H9 (cell line): ENCODE measurements around the gene TRPC4AP. TPM values are rescaled to one million over a fixed set of nuclear protein-coding genes. Genes with fewer than 3 reads are reported as not detected.

Experiments
- DNase-seq: peaks from one replicate; pipeline ENCODE4 v3.0.0-alpha.2; 2017
- H2AFZ ChIP-seq: one replicate; pipeline ENCODE4 v1.6.1; 2013; ENCODE audit warnings: mild to moderate bottlenecking, low read length, control low read depth, moderate library complexity
- H2AK5ac ChIP-seq: 2 replicates; pipeline ENCODE4 v1.6.1; 2013; ENCODE audit warnings: low read length, control low read depth, mixed read lengths; ENCODE audit not compliant: insufficient read length
- H2BK120ac ChIP-seq: one replicate; pipeline ENCODE4 v1.6.1; 2013; ENCODE audit warnings: low read depth, mild to moderate bottlenecking, low read length, control low read depth, inconsistent platforms; ENCODE audit not compliant: poor library complexity, severe bottlenecking
- H2BK12ac ChIP-seq: 2 replicates; pipeline ENCODE4 v1.6.1; 2013; ENCODE audit warnings: low read length, control low read depth, mixed read lengths, low read depth; ENCODE audit not compliant: insufficient read length
- H2BK15ac ChIP-seq: 2 replicates; pipeline ENCODE4 v1.6.1; 2013; ENCODE audit warnings: low read depth, low read length, control low read depth
- H2BK20ac ChIP-seq: one replicate; pipeline ENCODE4 v1.6.1; 2013; ENCODE audit warnings: low read depth, mild to moderate bottlenecking, low read length, control low read depth, inconsistent platforms; ENCODE audit not compliant: poor library complexity, severe bottlenecking
- H2BK5ac ChIP-seq: 2 replicates; pipeline ENCODE4 v1.6.1; 2013; ENCODE audit warnings: low read length, control low read depth, mixed read lengths; ENCODE audit not compliant: insufficient read length
- H3K14ac ChIP-seq: 2 replicates; pipeline ENCODE4 v1.6.1; 2013; ENCODE audit warnings: low read length, control low read depth; ENCODE audit not compliant: insufficient read depth
- H3K18ac ChIP-seq: 2 replicates; pipeline ENCODE4 v1.6.1; 2013; ENCODE audit warnings: low read depth, mild to moderate bottlenecking, mixed read lengths, low read length, control low read depth; ENCODE audit not compliant: insufficient read length
- H3K23ac ChIP-seq: 2 replicates; pipeline ENCODE4 v1.6.1; 2013; ENCODE audit warnings: low read length, control low read depth, mixed read lengths, low read depth; ENCODE audit not compliant: insufficient read length
- H3K23me2 ChIP-seq: 2 replicates; pipeline ENCODE4 v1.6.1; 2013; ENCODE audit warnings: low read depth, mild to moderate bottlenecking, mixed read lengths, low read length, control low read depth; ENCODE audit not compliant: insufficient read length, poor library complexity, severe bottlenecking
- H3K27ac ChIP-seq: 2 replicates; pipeline ENCODE4 v1.5.1; 2013; ENCODE audit warnings: low read length, control low read depth, mixed read lengths, low read depth; ENCODE audit not compliant: insufficient read length
- H3K27me3 ChIP-seq: 2 replicates; pipeline ENCODE4 v1.6.1; 2013; ENCODE audit warnings: low read length, control low read depth, inconsistent platforms; ENCODE audit not compliant: insufficient read depth
- H3K4ac ChIP-seq: 2 replicates; pipeline ENCODE4 v1.6.1; 2013; ENCODE audit warnings: low read depth, mild to moderate bottlenecking, control low read depth, inconsistent platforms, low read length, moderate library complexity
- H3K4me1 ChIP-seq: 2 replicates; pipeline ENCODE4 v1.6.1; 2013; ENCODE audit warnings: low read length, control low read depth, inconsistent platforms; ENCODE audit not compliant: insufficient read depth
- H3K4me2 ChIP-seq: 2 replicates; pipeline ENCODE4 v1.6.1; 2013; ENCODE audit warnings: low read length, control low read depth, mixed read lengths; ENCODE audit not compliant: insufficient read length, insufficient read depth
- H3K56ac ChIP-seq: 2 replicates; pipeline ENCODE4 v1.6.1; 2013; ENCODE audit warnings: low read depth, mild to moderate bottlenecking, mixed read lengths, low read length, control low read depth; ENCODE audit not compliant: insufficient read length
- H3K79me1 ChIP-seq: 2 replicates; pipeline ENCODE4 v1.6.1; 2013; ENCODE audit warnings: low read depth, mild to moderate bottlenecking, moderate library complexity, low read length, control low read depth, inconsistent platforms; ENCODE audit not compliant: insufficient read depth, poor library complexity, severe bottlenecking
- H3K79me2 ChIP-seq: 2 replicates; pipeline ENCODE4 v1.6.1; 2013; ENCODE audit warnings: low read length, control low read depth, inconsistent platforms; ENCODE audit not compliant: insufficient read depth
- H3K9ac ChIP-seq: 2 replicates; pipeline ENCODE4 v1.6.1; 2013; ENCODE audit warnings: low read length, control low read depth, mixed read lengths; ENCODE audit not compliant: insufficient read length; ENCODE audit errors: extremely low read depth
- H3K9me3 ChIP-seq: one replicate; pipeline ENCODE4 v1.6.1; 2013; ENCODE audit warnings: low read depth, low read length, inconsistent platforms; ENCODE audit not compliant: control insufficient read depth
- H3T11ph ChIP-seq: one replicate; pipeline ENCODE4 v1.6.1; 2013; ENCODE audit warnings: mild to moderate bottlenecking, low read length, control low read depth, inconsistent platforms
- H4K20me1 ChIP-seq: one replicate; pipeline ENCODE4 v1.6.1; 2013; ENCODE audit not compliant: control insufficient read depth, insufficient read length, insufficient read depth
- H4K5ac ChIP-seq: 2 replicates; pipeline ENCODE4 v1.6.1; 2013; ENCODE audit warnings: low read depth, mild to moderate bottlenecking, mixed read lengths, low read length, control low read depth; ENCODE audit not compliant: insufficient read length
- H4K8ac ChIP-seq: replicated peaks from 2 replicates; pipeline ENCODE4 v1.6.1; 2013; ENCODE audit warnings: low read length, control low read depth, mixed read lengths, low read depth; ENCODE audit not compliant: insufficient read length
- H4K91ac ChIP-seq: 2 replicates; pipeline ENCODE4 v1.6.1; 2013; ENCODE audit warnings: low read depth, mild to moderate bottlenecking, moderate library complexity, mixed read lengths, low read length, control low read depth; ENCODE audit not compliant: insufficient read length
- H3K27ac Mint-ChIP-seq, 3 experiments: 2 replicates in 2 of 3; 3 replicates in 1 of 3; pipeline ENCODE4 v1.8.0; 2020 to 2021; ENCODE audit warnings: mixed read lengths in 3 of 3, mild to moderate bottlenecking in 1 of 3, moderate library complexity in 1 of 3
- H3K27me3 Mint-ChIP-seq: 2 replicates; pipeline ENCODE4 v1.8.0; 2021; ENCODE audit warnings: low read depth, mild to moderate bottlenecking, moderate library complexity, mixed read lengths
- H3K36me3 Mint-ChIP-seq, 3 experiments: 2 replicates in 2 of 3; 3 replicates in 1 of 3; pipeline ENCODE4 v1.8.0; 2020 to 2021; ENCODE audit warnings: low read depth in 3 of 3, mixed read lengths in 3 of 3; ENCODE audit not compliant: insufficient read depth in 1 of 3
- H3K4me1 Mint-ChIP-seq, 2 experiments: 2 replicates each; pipeline ENCODE4 v1.8.0; 2020; ENCODE audit warnings: mixed read lengths in 2 of 2
- H3K4me3 Mint-ChIP-seq, 2 experiments: 2 replicates in 1 of 2; 3 replicates in 1 of 2; pipeline ENCODE4 v1.8.0; 2020 to 2021; ENCODE audit warnings: mild to moderate bottlenecking in 2 of 2, mixed read lengths in 2 of 2, moderate library complexity in 1 of 2
- H3K9me3 Mint-ChIP-seq, 2 experiments: 2 replicates in 1 of 2; 3 replicates in 1 of 2; pipeline ENCODE4 v1.8.0; 2020; ENCODE audit warnings: mild to moderate bottlenecking in 2 of 2, mixed read lengths in 2 of 2, moderate library complexity in 1 of 2
- WGBS: extraction: QIAGEN DNeasy Blood & Tissue Kit; methylation state at CpG from one replicate; pipeline ENCODE4 v1.1.7; 2013; ENCODE audit warnings: missing lambda C conversion rate, low lambda C conversion rate, mixed read lengths; ENCODE audit not compliant: insufficient read length; ENCODE audit errors: extremely low coverage; 5-methylcytosine and 5-hydroxymethylcytosine counted together
- total RNA-seq: library from RNA; stranded (reverse); gene quantifications from 2 replicates; pipeline ENCODE4 v1.2.1, GENCODE V29; 2021
- TF ChIP-seq, protein P1 (sequence below): fragments of 200-600 bp; sonication (generic); conservative IDR thresholded peaks from 3 replicates; pipeline ENCODE4 v1.8.0; 2021; ENCODE audit warnings: antibody characterized with exemption, mild to moderate bottlenecking

Gene TRPC4AP
- total RNA-seq, 1 experiment from 2014 or later: 93.9 TPM

DNA sequence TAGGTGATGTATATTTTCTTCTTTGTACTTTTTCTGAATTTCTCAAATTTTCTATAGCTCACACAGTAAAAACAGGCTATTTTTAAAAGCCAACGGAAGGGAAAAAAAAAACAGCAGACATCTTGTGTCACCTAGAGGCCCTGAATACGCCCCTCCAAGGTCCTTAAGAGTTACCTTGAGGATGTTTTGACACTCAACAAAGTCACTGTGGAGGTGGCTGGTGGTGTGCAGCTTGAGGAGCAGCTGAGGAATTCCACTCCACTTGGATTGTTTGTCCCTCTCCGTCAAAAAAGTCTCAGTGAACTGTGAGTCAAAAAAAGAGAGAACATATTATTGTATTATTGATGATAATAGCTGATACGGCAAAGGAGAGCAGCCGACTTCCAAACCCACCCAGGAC is 14.7 kb downstream of the TRPC4AP start:
- Histone ChIP-seq H3K79me2 (peaks cover 5% of the 10 kb centered on the region; the same call in 1 of the 2 replicates), H4K5ac (no peak overlapping the region), H3K9ac (no peak overlapping the region), H4K91ac (no peak overlapping the region), H4K20me1 (peaks cover 3% of the 10 kb centered on the region), H2BK5ac (no peak overlapping the region), H3K14ac (no peak overlapping the region), H3K23me2 (no peaks in the 10 kb centered on the region), H3K4me1 (no peaks in the 10 kb centered on the region), H2BK15ac (no peak overlapping the region), H3K4ac (no peak overlapping the region), H2AFZ (no peak overlapping the region), H3K18ac (no peak overlapping the region), H3K27me3 (no peaks in the 10 kb centered on the region), H3K79me1 (peaks cover 4% of the 10 kb centered on the region), H4K8ac (no peak overlapping the region), H2BK12ac (no peak overlapping the region), H2AK5ac (no peak overlapping the region), H3K27ac (no peak overlapping the region), H2BK20ac (no peak overlapping the region), H3K23ac (no peak overlapping the region), H3T11ph (no peak overlapping the region), H3K56ac (no peak overlapping the region), H2BK120ac (no peak overlapping the region), H3K4me2 (no peak overlapping the region), H3K9me3 (peaks cover 7% of the 10 kb centered on the region)
- no peak for DNase-seq
- Mint-ChIP-seq H3K9me3 (peaks cover 37 to 39% of the 10 kb centered on the region in 2 experiments), H3K27me3 (no peaks in the 10 kb centered on the region), H3K27ac (no peak overlapping the region), H3K4me1 (no peaks in the 10 kb centered on the region), H3K36me3 (peaks cover 50 to 64% (median 57%) of the 10 kb centered on the region in 3 experiments), H3K4me3 (no peak overlapping the region)
- TF ChIP-seq, protein P1, sequence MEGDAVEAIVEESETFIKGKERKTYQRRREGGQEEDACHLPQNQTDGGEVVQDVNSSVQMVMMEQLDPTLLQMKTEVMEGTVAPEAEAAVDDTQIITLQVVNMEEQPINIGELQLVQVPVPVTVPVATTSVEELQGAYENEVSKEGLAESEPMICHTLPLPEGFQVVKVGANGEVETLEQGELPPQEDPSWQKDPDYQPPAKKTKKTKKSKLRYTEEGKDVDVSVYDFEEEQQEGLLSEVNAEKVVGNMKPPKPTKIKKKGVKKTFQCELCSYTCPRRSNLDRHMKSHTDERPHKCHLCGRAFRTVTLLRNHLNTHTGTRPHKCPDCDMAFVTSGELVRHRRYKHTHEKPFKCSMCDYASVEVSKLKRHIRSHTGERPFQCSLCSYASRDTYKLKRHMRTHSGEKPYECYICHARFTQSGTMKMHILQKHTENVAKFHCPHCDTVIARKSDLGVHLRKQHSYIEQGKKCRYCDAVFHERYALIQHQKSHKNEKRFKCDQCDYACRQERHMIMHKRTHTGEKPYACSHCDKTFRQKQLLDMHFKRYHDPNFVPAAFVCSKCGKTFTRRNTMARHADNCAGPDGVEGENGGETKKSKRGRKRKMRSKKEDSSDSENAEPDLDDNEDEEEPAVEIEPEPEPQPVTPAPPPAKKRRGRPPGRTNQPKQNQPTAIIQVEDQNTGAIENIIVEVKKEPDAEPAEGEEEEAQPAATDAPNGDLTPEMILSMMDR: no peak
- no CpG with 5 or more reads among the region's 5 CpGs for WGBS
